ENCODE measurements around the gene GOT2. TPM values are rescaled to one million over a fixed set of nuclear protein-coding genes. Genes with fewer than 3 reads are reported as not detected.

GOT2 gene
- total and polyA plus RNA-seq, 2 donors (not counting 1 experiment from before 2014, with no cell fraction given): 15.8 to 33.6 TPM

DNA sequence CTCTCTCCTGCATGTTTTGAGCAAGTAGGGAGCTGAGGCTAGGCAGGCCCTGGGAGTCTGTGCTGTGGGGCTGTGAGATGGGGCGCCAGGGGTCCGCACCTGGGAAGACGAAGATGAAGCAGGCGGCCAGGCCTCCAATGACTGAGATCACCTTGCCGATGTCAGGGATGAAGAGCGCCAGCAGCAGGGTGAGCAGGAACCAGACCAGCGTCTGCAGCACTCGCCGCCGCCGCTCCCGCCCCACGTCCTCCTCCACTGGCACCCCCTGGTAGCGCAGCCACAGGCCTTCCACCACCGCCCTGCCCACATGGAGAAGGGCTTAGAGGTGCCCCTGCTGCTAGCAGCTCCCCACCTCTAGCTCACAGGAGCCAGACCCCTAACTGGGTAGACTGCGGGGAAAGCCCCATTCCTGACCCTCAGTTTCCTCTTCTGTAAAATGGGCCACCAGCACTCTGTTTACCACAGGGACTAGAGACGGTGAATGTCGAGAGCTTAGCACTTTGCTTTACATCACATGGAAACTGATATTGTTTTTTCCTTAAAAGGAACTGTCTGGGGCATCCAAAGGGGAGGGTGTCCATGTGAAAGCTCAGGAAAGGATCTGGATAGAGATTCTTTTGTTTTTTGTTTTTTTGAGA, 63.1 kb downstream of the GOT2 start:
- Histone ChIP-seq H3K4me2 (replicated peaks; ENCODE audit: low read depth, low read length, poor library complexity, severe bottlenecking) (no peak overlapping the region), H3K27ac (ENCODE audit: low read length in 2 of 2) (no peak overlapping the region), H3K79me2 (ENCODE audit: control insufficient read depth, insufficient read depth, low read length) (no peaks in the 10 kb centered on the region), H3K9ac (ENCODE audit: low read length) (no peak overlapping the region), H3K27me3 (replicated peaks in 1 of 4; ENCODE audit: control extremely low read depth in 1 of 4, control insufficient read depth in 3 of 4, insufficient read depth in 4 of 4, low read length in 3 of 4) (no peaks in the 10 kb centered on the region), H4K20me1 (ENCODE audit: control insufficient read depth, insufficient read depth, low read length, poor library complexity, severe bottlenecking) (no peaks in the 10 kb centered on the region), H3K36me3 (replicated peaks in 1 of 2; ENCODE audit: control extremely low read depth in 1 of 2, control insufficient read depth in 1 of 2, extremely low read depth in 1 of 2, insufficient read depth in 2 of 2, low read length in 1 of 2) (peaks cover 0 to 2% of the 10 kb centered on the region in 2 experiments), H3K4me3 (ENCODE audit: control extremely low read depth in 1 of 5, extremely low read depth in 1 of 5, insufficient read depth in 1 of 5, low read depth in 2 of 5, low read length in 4 of 5) (no peak overlapping the region), H2AFZ (ENCODE audit: insufficient read depth, low read depth, low read length, poor library complexity, severe bottlenecking) (no peak overlapping the region), H3K9me3 (ENCODE audit: control extremely low read depth in 1 of 3, control insufficient read depth in 2 of 3, insufficient read depth in 1 of 3, low read length in 2 of 3) (no peaks in the 10 kb centered on the region), H3K4me1 (ENCODE audit: control insufficient read depth in 2 of 2, insufficient read depth in 2 of 2, low read length in 2 of 2) (no peaks in the 10 kb centered on the region)
- no peak for DNase-seq
- Mint-ChIP-seq H3K27ac (no peak overlapping the region), H3K27me3 (no peaks in the 10 kb centered on the region), H3K4me3 (no peak overlapping the region), H3K4me1 (no peaks in the 10 kb centered on the region), H3K9me3 (ENCODE audit: insufficient read depth) (no peaks in the 10 kb centered on the region)
- TF ChIP-seq, protein P1, sequence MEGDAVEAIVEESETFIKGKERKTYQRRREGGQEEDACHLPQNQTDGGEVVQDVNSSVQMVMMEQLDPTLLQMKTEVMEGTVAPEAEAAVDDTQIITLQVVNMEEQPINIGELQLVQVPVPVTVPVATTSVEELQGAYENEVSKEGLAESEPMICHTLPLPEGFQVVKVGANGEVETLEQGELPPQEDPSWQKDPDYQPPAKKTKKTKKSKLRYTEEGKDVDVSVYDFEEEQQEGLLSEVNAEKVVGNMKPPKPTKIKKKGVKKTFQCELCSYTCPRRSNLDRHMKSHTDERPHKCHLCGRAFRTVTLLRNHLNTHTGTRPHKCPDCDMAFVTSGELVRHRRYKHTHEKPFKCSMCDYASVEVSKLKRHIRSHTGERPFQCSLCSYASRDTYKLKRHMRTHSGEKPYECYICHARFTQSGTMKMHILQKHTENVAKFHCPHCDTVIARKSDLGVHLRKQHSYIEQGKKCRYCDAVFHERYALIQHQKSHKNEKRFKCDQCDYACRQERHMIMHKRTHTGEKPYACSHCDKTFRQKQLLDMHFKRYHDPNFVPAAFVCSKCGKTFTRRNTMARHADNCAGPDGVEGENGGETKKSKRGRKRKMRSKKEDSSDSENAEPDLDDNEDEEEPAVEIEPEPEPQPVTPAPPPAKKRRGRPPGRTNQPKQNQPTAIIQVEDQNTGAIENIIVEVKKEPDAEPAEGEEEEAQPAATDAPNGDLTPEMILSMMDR (IDR thresholded peaks at IDR 0.05): no peak
- no peak for TF ChIP-seq EZH2 (IDR thresholded peaks at IDR 0.05; ENCODE audit: borderline replicate concordance, insufficient read depth, low read depth, low read length, poor library complexity, severe bottlenecking)
- intact Hi-C loops (cut with micrococcal nuclease): no loop called here
- CTCF ChIA-PET: no interaction called here
- POLR2A ChIA-PET: no interaction called here
- ATAC-seq (ENCODE audit: low read depth): no peak
- 98% methylated on average over 18 of the region's 18 CpGs for WGBS (ENCODE audit: insufficient coverage)

DNA sequence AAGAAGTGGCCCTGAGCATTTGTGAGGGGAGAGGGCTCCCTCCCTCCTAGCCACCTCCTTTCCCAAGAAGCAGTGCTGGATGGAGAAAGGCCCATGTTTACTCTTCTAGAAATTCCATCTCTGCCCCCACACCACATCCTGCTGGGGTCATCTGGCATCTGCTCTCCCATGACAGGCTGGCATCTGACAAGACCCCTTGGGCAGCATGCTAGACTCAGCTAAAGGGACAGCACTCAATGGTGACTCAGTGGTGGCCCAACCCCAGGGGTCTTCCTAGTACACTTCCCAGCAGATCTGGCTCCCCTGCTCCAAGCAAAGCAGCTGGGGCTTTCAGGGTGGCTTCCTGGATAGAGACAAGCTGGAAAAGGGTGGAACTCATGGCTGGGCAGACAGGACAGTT, 63.9 kb downstream of the GOT2 start:
- intact Hi-C loops (cut with micrococcal nuclease): no loop called here
- Histone ChIP-seq H3K4me2 (replicated peaks; ENCODE audit: low read depth, low read length, poor library complexity, severe bottlenecking) (no peak overlapping the region), H2AFZ (ENCODE audit: insufficient read depth, low read depth, low read length, poor library complexity, severe bottlenecking) (no peak overlapping the region), H3K4me3 (ENCODE audit: control extremely low read depth in 1 of 5, extremely low read depth in 1 of 5, insufficient read depth in 1 of 5, low read depth in 2 of 5, low read length in 4 of 5) (no peak overlapping the region), H3K4me1 (ENCODE audit: control insufficient read depth in 2 of 2, insufficient read depth in 2 of 2, low read length in 2 of 2) (no peaks in the 10 kb centered on the region), H3K9ac (ENCODE audit: low read length) (no peak overlapping the region), H4K20me1 (ENCODE audit: control insufficient read depth, insufficient read depth, low read length, poor library complexity, severe bottlenecking) (no peaks in the 10 kb centered on the region), H3K27ac (ENCODE audit: low read length in 2 of 2) (no peak overlapping the region), H3K79me2 (ENCODE audit: control insufficient read depth, insufficient read depth, low read length) (no peaks in the 10 kb centered on the region), H3K36me3 (replicated peaks in 1 of 2; ENCODE audit: control extremely low read depth in 1 of 2, control insufficient read depth in 1 of 2, extremely low read depth in 1 of 2, insufficient read depth in 2 of 2, low read length in 1 of 2) (peaks cover 0 to 2% of the 10 kb centered on the region in 2 experiments), H3K9me3 (ENCODE audit: control extremely low read depth in 1 of 3, control insufficient read depth in 2 of 3, insufficient read depth in 1 of 3, low read length in 2 of 3) (no peaks in the 10 kb centered on the region), H3K27me3 (replicated peaks in 1 of 4; ENCODE audit: control extremely low read depth in 1 of 4, control insufficient read depth in 3 of 4, insufficient read depth in 4 of 4, low read length in 3 of 4) (no peaks in the 10 kb centered on the region)
- CTCF ChIA-PET: no interaction called here
- DNase-seq (no peak), ATAC-seq (ENCODE audit: low read depth) (no peak)
- Mint-ChIP-seq H3K4me1 (no peaks in the 10 kb centered on the region), H3K4me3 (no peak overlapping the region), H3K27me3 (no peaks in the 10 kb centered on the region), H3K9me3 (ENCODE audit: insufficient read depth) (no peaks in the 10 kb centered on the region), H3K27ac (no peak overlapping the region)
- POLR2A ChIA-PET: no interaction called here
- TF ChIP-seq, protein P1 (IDR thresholded peaks at IDR 0.05): no peak
- TF ChIP-seq EZH2 (IDR thresholded peaks at IDR 0.05; ENCODE audit: borderline replicate concordance, insufficient read depth, low read depth, low read length, poor library complexity, severe bottlenecking): no peak
